ENCODE measurements around the gene CEP128.

DNA sequence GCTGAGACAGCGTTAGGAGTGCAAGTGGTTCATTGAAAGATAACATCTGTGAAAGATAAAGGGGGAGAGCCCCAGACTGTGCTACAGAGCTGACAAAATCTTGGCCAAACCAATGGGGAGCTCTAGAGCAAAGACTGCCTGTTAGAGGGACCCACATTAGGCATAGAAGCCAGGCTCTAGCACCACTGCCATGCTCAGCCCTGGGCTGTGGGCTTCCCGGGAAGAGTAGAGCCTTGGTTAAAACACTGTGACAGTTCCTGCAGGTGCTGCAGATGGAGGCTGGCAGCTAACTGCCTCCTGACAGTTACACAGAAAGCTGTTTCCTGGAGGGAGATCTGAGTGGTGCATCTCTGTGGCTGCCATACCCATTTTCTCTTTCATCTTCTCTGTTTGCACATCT lies 36.9 kb upstream of the CEP128 start:
- TF ChIP-seq, protein P1, sequence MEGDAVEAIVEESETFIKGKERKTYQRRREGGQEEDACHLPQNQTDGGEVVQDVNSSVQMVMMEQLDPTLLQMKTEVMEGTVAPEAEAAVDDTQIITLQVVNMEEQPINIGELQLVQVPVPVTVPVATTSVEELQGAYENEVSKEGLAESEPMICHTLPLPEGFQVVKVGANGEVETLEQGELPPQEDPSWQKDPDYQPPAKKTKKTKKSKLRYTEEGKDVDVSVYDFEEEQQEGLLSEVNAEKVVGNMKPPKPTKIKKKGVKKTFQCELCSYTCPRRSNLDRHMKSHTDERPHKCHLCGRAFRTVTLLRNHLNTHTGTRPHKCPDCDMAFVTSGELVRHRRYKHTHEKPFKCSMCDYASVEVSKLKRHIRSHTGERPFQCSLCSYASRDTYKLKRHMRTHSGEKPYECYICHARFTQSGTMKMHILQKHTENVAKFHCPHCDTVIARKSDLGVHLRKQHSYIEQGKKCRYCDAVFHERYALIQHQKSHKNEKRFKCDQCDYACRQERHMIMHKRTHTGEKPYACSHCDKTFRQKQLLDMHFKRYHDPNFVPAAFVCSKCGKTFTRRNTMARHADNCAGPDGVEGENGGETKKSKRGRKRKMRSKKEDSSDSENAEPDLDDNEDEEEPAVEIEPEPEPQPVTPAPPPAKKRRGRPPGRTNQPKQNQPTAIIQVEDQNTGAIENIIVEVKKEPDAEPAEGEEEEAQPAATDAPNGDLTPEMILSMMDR (conservative IDR thresholded peaks at IDR 0.05; ENCODE audit: low read length): no peak
- no peak for TF ChIP-seq EZH2phosphoT487 (IDR thresholded peaks at IDR 0.05; ENCODE audit: borderline replicate concordance, low read depth, low read length)

Measured in OCI-LY7 (cell line).